HG03045 (cell line): ENCODE data around the gene HDAC6.
"Not testable (repeated sequence)": the region's sequence is repeated elsewhere in the genome, so short reads cannot be mapped to it uniquely, and the experiment has no call there.

Experiments used
- ATAC-seq: cut with Tn5 transposase; IDR thresholded peaks from one replicate; pipeline ENCODE4 v1.9.1; 2021; ENCODE audit warnings: mild to moderate bottlenecking, moderate library complexity; ENCODE audit not compliant: unreplicated experiment

Gene HDAC6

DNA sequence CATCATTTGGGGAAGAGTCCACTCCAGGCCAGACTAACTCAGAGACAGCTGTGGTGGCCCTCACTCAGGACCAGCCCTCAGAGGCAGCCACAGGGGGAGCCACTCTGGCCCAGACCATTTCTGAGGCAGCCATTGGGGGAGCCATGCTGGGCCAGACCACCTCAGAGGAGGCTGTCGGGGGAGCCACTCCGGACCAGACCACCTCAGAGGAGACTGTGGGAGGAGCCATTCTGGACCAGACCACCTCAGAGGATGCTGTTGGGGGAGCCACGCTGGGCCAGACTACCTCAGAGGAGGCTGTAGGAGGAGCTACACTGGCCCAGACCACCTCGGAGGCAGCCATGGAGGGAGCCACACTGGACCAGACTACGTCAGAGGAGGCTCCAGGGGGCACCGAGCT lies 21.2 kb downstream of the HDAC6 start:
- ATAC-seq = no peak

DNA sequence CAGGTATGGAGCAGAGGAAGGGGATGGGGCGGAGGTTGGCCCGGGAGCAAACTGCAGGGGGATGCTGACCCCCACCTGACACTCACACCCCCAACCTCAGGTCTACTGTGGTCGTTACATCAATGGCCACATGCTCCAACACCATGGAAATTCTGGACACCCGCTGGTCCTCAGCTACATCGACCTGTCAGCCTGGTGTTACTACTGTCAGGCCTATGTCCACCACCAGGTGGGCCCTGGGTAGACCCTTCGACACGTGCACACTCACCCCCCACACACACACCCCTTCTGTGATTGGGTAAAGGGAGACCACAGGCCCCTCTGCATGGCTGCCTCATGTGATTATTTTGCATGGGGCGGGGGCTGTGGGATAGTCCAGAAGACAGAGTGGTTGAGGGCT lies 22.2 kb downstream of the HDAC6 start:
- ATAC-seq = no peak

- ATAC-seq = no peak
Observed at GRCh38 chrX:48826135-48826875, 24.4 kb downstream of the HDAC6 start, which contains the start of gene ERAS. Gene ERAS (plus strand): TSS chrX:48826513. CDS start chrX:48829124, 2,611 bp downstream.

DNA sequence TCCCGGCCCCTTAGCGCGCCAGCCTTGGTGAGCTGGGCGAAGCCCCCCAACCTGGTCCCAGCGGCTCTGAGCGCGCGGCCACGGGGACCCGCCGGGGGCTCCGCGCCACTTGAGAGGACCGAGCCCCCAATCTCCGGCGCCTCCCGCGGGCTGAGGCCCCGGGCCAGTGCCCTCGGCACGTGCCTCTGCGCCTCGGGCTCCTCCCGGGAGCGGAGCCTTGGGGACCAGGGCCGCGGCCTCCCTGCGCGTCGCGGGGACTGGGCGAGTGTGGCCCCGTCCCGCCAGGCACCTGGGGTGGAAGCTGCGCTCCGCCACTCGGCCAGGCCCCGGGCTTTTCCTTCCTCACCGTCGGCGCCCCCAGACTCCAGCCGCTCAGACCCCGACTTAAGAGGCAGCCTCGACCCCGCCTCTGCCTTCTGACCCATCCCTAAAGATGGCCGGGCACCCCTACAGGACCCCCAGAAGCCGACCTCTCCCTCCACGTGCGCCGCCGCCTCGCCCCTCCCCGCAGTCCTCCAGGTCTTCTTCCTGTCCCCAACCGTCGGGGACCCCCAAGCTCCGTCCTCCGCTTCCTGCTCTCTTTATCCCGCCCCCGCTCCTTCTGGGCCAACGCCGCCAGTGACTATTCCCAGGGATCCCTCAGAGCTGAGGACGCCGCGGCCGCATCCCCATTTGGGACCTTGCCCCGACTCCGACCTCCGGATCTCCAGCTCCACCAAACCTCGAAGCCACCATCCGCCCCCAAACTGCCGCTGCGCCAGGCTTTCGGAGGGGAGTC lies 25.2 kb downstream of the HDAC6 start:
- no peak for ATAC-seq

- ATAC-seq = no peak
Observed at GRCh38 chrX:48827654-48827968, 25.7 kb downstream of the HDAC6 start.

DNA sequence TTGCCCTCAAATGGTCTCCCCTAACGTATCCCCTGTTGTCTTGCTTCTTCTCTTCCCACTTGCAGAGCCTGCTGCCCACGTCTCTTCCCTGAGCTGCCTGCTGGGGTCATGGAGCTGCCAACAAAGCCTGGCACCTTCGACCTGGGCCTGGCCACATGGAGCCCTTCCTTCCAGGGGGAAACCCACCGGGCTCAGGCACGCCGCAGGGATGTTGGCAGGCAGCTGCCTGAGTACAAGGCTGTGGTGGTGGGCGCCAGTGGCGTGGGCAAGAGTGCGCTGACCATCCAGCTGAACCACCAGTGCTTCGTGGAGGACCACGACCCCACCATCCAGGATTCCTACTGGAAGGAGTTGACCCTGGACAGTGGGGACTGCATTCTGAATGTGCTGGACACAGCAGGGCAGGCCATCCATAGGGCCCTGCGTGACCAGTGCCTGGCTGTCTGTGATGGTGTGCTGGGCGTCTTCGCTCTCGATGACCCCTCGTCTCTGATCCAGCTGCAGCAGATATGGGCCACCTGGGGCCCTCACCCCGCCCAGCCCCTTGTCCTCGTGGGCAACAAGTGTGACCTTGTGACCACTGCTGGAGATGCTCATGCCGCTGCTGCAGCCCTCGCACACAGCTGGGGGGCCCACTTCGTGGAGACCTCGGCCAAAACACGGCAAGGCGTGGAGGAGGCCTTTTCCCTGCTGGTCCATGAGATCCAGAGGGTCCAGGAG lies 27.3 kb downstream of the HDAC6 start:
- no peak for ATAC-seq

GRCh38 chrX:48831136-48831908 lies 29.5 kb downstream of the HDAC6 start:
- ATAC-seq = no peak

- no peak for ATAC-seq
Observed at GRCh38 chrX:48831909-48832291, 30.0 kb downstream of the HDAC6 start.

DNA sequence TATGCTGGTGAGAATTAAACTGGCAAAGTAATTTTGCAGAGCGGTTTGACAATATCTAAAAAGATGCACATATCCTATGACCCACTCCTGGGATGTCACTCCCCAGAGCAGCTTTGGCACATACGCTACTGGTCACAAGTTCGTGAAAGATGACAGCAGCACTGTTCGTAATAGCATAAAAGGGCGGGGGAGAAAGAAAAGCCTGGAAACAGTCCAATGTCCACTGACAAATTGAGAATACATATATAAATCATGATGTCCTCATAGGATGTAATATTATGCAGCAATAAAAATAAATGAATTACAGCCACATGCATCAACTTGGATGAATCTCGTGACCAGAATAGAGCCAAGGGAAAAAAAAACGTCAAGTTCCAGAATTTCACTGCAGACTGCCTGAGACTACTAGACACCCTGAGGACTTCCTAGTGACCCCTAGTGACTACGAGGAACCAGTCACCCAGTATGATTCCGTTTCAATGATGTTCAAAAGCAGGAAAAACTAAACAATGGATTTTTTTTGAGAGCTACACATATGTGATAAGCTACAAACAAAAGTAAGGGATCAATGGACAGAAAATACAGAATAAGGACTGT lies 31.8 kb downstream of the HDAC6 start:
- no peak for ATAC-seq

- ATAC-seq = no peak
Observed at GRCh38 chrX:48834383-48834709, 32.5 kb downstream of the HDAC6 start.

- no peak for ATAC-seq
Observed at GRCh38 chrX:48835524-48836329, 33.9 kb downstream of the HDAC6 start, which contains the start of gene PCSK1N. Gene PCSK1N (minus strand): TSS chrX:48835610. CDS start chrX:48835532, 78 bp downstream.

DNA sequence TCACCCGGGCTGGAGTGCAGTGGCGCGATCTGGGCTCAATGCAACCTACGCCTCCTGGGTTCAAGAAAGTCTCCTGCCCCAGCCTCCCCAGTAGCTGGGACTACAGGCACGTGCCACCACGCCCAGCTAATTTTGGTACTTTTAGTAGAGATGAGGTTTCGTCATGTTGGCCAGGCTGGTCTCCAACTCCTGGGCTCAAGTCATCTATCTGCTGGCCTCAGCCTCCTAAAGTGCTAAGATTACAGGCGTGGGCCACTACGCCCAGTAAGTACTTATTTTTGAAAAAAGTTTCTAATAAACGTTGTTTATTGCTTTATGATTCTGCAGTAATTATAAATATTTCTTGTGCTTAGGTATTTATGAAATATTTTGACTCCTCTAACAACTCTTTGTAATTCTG lies 37.8 kb downstream of the HDAC6 start:
- no peak for ATAC-seq

- no peak for ATAC-seq
Observed at GRCh38 chrX:48848847-48849246, 47.0 kb downstream of the HDAC6 start.

GRCh38 chrX:48852857-48853256 lies 51.0 kb downstream of the HDAC6 start:
- ATAC-seq = no peak

GRCh38 chrX:48853494-48853893 lies 51.6 kb downstream of the HDAC6 start:
- ATAC-seq = not testable (repeated sequence)

DNA sequence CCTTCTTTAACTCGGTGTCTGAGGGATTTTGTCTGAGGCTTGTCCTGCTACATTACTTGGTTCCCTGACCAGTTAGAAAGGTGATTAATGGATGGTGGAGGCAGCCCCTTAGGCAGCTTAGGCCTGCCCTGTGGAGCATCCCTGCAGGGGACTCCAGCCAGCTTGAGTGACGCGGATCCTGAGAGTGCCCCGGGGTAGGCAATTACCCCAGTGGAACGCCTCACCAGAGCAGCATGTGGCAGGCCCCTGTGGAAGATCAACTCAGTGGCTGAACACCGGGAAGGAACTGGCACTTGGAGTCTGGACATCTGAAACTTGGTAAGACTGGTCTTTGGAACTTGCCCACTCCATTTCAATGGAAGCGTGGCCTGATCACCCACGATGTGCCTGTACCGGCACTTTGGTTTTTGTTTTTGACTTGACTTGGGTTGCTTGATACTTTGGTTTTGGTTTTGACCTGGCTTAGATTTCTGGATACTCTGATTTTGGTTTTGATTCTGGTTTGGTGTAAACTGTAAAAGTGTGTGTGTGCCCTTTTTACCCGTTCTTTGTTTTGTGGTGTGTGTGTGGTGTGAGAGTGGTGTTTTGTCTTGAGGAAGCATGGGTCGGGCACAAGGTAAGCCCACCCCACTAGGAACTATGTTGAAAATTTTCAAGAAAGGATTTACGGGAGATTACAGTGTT lies 52.4 kb downstream of the HDAC6 start:
- ATAC-seq = not testable (repeated sequence)

DNA sequence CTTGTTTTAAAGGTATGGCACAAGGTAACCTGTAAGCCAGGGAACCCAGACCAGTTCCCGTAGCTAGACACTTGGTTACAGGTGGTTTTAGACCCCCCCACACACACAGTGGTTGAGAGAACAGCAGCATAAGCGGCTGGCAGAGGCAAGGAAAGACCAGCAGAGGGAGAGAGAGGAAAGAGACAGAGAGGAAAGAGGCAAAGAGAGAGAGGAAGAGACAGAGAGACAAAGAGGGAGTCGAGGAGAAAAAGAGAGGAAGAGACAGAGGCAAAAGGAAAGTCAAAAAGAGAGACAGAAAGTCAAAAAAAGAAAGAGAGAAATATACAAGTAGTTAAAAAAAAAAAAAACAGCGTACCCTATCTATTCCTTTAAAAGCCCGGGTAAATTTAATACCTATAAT lies 53.0 kb downstream of the HDAC6 start:
- ATAC-seq = no peak

GRCh38 chrX:48864210-48864609 lies 62.3 kb downstream of the HDAC6 start:
- no peak for ATAC-seq

GRCh38 chrX:48872017-48872416 lies 70.2 kb downstream of the HDAC6 start:
- not testable (repeated sequence) for ATAC-seq
